OCI-LY1 (cell line): ENCODE measurements around the gene EMX1.

Source experiments
- H2AFZ ChIP-seq: fragments of 200-600 bp; sonication (generic), shearing (Covaris generic); 2 replicates; pipeline ENCODE4 v1.6.0; 2014; ENCODE audit warnings: antibody characterized with exemption, mild to moderate bottlenecking, low read length
- H3F3A ChIP-seq: fragments of 200-600 bp; sonication (generic), shearing (Covaris generic); 2 replicates; pipeline ENCODE4 v1.6.0; 2014; ENCODE audit warnings: mild to moderate bottlenecking, antibody characterized with exemption, low read length, moderate library complexity; ENCODE audit not compliant: insufficient read depth
- H3K27ac ChIP-seq: fragments of 200-600 bp; sonication (generic); 2 replicates; pipeline ENCODE4 v1.5.1; 2014; ENCODE audit warnings: low read length, mixed run types, mild to moderate bottlenecking, low read depth; ENCODE audit not compliant: poor library complexity, severe bottlenecking
- H3K27me3 ChIP-seq: fragments of 200-600 bp; sonication (generic); 2 replicates; pipeline ENCODE4 v1.6.0; 2014; ENCODE audit warnings: antibody characterized with exemption, mild to moderate bottlenecking, low read length, moderate library complexity; ENCODE audit not compliant: insufficient read depth
- H3K36me3 ChIP-seq: fragments of 200-600 bp; sonication (generic); 2 replicates; pipeline ENCODE4 v1.6.1; 2014; ENCODE audit warnings: mild to moderate bottlenecking, antibody characterized with exemption, low read length, moderate library complexity, mixed read lengths; ENCODE audit not compliant: insufficient read depth
- H3K4me1 ChIP-seq: fragments of 200-600 bp; sonication (generic); 2 replicates; pipeline ENCODE4 v1.5.1; 2014; ENCODE audit warnings: mild to moderate bottlenecking, low read length, moderate library complexity; ENCODE audit not compliant: insufficient read depth, severe bottlenecking
- H3K4me2 ChIP-seq: fragments of 200-600 bp; sonication (generic), shearing (Covaris generic); 2 replicates; pipeline ENCODE4 v1.6.1; 2014; ENCODE audit warnings: low read length
- H3K4me3 ChIP-seq: fragments of 200-600 bp; sonication (generic); 2 replicates; pipeline ENCODE4 v1.5.1; 2014; ENCODE audit warnings: low read length, low read depth, mild to moderate bottlenecking, mixed read lengths; ENCODE audit not compliant: poor library complexity, severe bottlenecking
- H3K79me2 ChIP-seq: fragments of 200-600 bp; shearing (Covaris generic); 2 replicates; pipeline ENCODE4 v1.6.1; 2016; ENCODE audit warnings: mixed run types, low read length, mixed read lengths; ENCODE audit not compliant: insufficient read depth
- H3K9ac ChIP-seq: fragments of 200-600 bp; sonication (generic), shearing (Covaris generic); 2 replicates; pipeline ENCODE4 v1.6.1; 2014; ENCODE audit warnings: mild to moderate bottlenecking, low read length, mixed read lengths
- H3K9me2 ChIP-seq: fragments of 200-600 bp; sonication (generic), shearing (Covaris generic); 2 replicates; pipeline ENCODE4 v1.6.1; 2014; ENCODE audit warnings: low read depth, mild to moderate bottlenecking, low read length, mixed read lengths
- H3K9me3 ChIP-seq: fragments of 200-600 bp; shearing (Covaris generic); 2 replicates; pipeline ENCODE4 v1.6.1; 2014; ENCODE audit warnings: low read length, mixed read lengths
- H4K20me1 ChIP-seq: fragments of 200-600 bp; sonication (generic), shearing (Covaris generic); 2 replicates; pipeline ENCODE4 v1.6.0; 2016; ENCODE audit warnings: mild to moderate bottlenecking, low read length; ENCODE audit not compliant: insufficient read depth
- EZH2 ChIP-seq: fragments of 200-600 bp; sonication (generic), shearing (Covaris generic); IDR thresholded peaks from 2 replicates; pipeline ENCODE4 v1.8.0; 2017; ENCODE audit warnings: borderline replicate concordance, mixed run types, mild to moderate bottlenecking, antibody characterized with exemption, low read length, moderate library complexity, mixed read lengths
- TF ChIP-seq, protein P1 (sequence below): fragments of 200-600 bp; sonication (generic), shearing (Covaris generic); IDR thresholded peaks from 2 replicates; pipeline ENCODE4 v1.5.1; 2017; ENCODE audit warnings: mild to moderate bottlenecking, antibody characterized with exemption, low read length, moderate library complexity, mixed read lengths

The EMX1 gene

DNA sequence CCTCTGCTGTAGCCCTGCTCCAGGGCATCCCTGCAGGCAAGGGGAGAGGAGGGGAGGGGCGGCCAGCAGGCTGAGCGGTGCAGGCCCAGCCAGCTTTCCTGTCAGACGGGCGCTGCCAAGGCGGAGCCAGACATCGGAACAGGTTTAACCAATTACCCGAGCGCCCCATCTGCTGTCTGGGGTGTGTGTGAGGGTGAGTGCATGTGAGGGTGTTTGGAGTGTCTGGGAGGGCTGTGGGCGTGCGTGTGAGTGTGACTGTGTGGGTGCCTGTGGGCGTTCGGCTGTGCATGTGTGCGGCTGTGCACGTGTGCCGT is 20.0 kb downstream of the EMX1 start:
- Histone ChIP-seq H3K27me3 (no peaks in the 10 kb centered on the region; the same call in 1 of the 2 replicates), H3K4me1 (no peaks in the 10 kb centered on the region), H3K4me3 (no peak overlapping the region), H3K9me2 (no peaks in the 10 kb centered on the region), H3K79me2 (no peaks in the 10 kb centered on the region), H3F3A (no peaks in the 10 kb centered on the region), H3K36me3 (no peaks in the 10 kb centered on the region), H2AFZ (no peak overlapping the region), H4K20me1 (no peaks in the 10 kb centered on the region), H3K9ac (no peak overlapping the region), H3K27ac (no peak overlapping the region), H3K9me3 (no peaks in the 10 kb centered on the region), H3K4me2 (no peak overlapping the region)
- TF ChIP-seq, protein P1, sequence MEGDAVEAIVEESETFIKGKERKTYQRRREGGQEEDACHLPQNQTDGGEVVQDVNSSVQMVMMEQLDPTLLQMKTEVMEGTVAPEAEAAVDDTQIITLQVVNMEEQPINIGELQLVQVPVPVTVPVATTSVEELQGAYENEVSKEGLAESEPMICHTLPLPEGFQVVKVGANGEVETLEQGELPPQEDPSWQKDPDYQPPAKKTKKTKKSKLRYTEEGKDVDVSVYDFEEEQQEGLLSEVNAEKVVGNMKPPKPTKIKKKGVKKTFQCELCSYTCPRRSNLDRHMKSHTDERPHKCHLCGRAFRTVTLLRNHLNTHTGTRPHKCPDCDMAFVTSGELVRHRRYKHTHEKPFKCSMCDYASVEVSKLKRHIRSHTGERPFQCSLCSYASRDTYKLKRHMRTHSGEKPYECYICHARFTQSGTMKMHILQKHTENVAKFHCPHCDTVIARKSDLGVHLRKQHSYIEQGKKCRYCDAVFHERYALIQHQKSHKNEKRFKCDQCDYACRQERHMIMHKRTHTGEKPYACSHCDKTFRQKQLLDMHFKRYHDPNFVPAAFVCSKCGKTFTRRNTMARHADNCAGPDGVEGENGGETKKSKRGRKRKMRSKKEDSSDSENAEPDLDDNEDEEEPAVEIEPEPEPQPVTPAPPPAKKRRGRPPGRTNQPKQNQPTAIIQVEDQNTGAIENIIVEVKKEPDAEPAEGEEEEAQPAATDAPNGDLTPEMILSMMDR: no peak
- no peak for TF ChIP-seq EZH2

GRCh38 chr2:72938455-72938854 is 21.1 kb downstream of the EMX1 start:
- Histone ChIP-seq H3K9me3 (no peaks in the 10 kb centered on the region), H3K27ac (no peak overlapping the region), H2AFZ (no peak overlapping the region), H3K36me3 (no peaks in the 10 kb centered on the region), H3K9ac (no peak overlapping the region), H3K4me1 (no peaks in the 10 kb centered on the region), H4K20me1 (no peaks in the 10 kb centered on the region), H3K79me2 (no peaks in the 10 kb centered on the region), H3K9me2 (no peaks in the 10 kb centered on the region), H3K4me3 (no peak overlapping the region), H3F3A (no peaks in the 10 kb centered on the region), H3K4me2 (no peak overlapping the region), H3K27me3 (no peaks in the 10 kb centered on the region; the same call in 1 of the 2 replicates)
- TF ChIP-seq, protein P1: no peak
- no peak for TF ChIP-seq EZH2

- TF ChIP-seq, protein P1: no peak
- no peak for TF ChIP-seq EZH2
- Histone ChIP-seq H3K27me3 (no peaks in the 10 kb centered on the region; the same call in 1 of the 2 replicates), H3K27ac (no peak overlapping the region), H3K36me3 (no peaks in the 10 kb centered on the region), H3K79me2 (no peaks in the 10 kb centered on the region), H2AFZ (no peak overlapping the region), H3K9ac (no peak overlapping the region), H3K4me3 (no peak overlapping the region), H3F3A (no peaks in the 10 kb centered on the region), H3K4me1 (no peaks in the 10 kb centered on the region), H3K4me2 (no peak overlapping the region), H3K9me2 (no peaks in the 10 kb centered on the region), H3K9me3 (no peaks in the 10 kb centered on the region), H4K20me1 (no peaks in the 10 kb centered on the region)
Measured at GRCh38 chr2:72940361-72940760, 23.0 kb downstream of the EMX1 start.
